HG02973 (cell line): Measurements from ENCODE around the gene SIRPG.
"Not testable (repeated sequence)": the region's sequence is repeated elsewhere in the genome, so short reads cannot be mapped to it uniquely, and the experiment has no call there.

Experiments
- ATAC-seq: cut with Tn5 transposase; IDR thresholded peaks from one replicate; pipeline ENCODE4 v1.9.1; 2021; ENCODE audit warnings: moderate library complexity; ENCODE audit not compliant: unreplicated experiment

The SIRPG gene

DNA sequence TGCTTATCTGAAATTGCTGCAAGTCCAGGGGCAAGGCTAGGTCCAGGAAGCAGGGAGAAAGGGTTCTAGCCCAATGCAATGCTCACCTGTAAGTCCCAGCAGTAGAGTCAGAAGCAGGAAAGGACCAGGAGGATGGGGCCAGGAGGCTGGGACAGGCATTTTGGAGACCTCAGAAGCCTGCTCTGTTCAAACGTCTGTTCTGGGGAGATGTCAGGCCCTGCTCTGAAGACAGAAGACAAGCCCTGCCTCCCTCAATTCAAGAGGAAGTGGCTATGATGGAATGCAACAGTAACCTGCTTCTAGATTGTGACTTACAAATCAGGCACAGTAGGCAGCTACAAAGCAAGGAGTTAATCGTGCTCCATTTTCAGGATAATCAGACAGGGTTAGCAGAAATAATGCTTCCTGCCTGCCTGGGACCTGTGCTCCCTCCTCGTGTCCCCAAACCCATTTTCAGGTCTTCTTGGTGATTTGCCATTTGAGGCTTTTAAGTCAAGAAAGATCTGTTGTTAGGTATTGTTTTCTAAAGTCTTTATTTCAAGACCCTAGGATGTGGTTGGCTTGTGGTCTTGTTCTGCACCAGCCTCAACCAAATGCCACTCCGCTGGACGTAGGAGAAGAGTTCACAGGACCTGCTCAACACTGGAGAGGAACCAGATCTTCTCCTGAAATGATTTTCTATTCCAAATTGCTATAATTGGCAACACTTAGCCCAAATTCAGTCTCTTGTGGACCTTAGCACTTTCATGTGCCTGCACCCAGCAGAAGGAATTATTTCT is at the start of gene SIRPG:
Gene SIRPG (minus strand): TSS at position 224 of the 779 bp plus-strand sequence. CDS start 65 bp downstream, at position 159.
- ATAC-seq: no peak

DNA sequence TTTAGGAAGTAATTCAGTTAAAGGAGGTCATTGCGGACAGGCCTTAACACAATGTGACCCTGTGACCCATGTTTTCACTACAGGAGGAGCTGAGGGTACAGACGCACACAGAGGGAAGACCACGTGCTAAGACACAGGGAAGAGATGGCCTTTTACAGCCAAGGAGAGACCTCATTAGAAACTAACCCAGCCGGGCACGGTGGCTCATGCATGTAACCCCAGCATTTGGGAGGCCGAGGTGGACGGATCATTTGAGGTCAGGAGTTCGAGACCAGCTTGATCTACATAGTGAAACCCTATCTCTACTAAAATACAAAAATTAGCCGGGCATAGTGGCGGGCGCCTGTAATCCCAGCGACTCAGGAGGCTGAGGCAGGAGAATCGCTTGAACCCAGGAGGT is 49.3 kb upstream of the SIRPG start:
- not testable (repeated sequence) for ATAC-seq

DNA sequence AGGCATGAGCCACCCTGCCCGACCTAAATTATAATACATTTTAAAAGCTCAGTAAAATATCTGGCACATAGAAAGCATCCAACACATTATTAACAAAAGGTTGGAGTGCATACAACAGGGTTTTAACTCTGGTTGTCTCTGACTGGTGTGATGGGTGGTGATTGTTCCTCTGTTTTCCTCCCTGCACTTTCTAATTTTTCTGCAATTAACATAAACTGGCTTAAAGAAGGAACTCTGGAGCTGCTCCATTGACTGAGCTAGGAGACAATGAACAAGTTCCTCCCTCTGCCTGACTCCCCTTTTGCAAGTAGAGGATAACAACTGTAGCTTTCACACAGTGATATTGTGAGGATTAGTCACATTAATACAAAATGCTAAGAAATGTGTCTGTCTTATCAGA is 48.5 kb upstream of the SIRPG start:
- ATAC-seq: no peak

DNA sequence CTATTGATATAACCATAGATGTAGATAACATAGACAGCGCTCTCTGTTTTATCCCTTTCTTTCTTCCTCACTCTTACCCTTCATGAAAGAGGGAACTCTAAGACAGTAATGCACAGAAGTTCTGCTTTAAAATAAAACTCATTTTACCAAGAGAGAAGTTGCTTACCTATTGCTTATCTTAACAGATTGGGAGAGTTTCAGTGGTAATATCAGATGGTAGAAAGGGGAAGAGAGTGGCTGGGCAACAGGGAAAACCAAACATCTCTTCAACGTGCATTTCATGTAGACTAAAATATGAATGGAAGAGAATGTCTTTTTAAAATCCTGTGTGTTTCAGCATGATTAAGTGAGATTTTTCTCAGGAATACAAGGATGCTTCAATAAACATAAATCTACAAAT is 45.3 kb upstream of the SIRPG start:
- no peak for ATAC-seq

DNA sequence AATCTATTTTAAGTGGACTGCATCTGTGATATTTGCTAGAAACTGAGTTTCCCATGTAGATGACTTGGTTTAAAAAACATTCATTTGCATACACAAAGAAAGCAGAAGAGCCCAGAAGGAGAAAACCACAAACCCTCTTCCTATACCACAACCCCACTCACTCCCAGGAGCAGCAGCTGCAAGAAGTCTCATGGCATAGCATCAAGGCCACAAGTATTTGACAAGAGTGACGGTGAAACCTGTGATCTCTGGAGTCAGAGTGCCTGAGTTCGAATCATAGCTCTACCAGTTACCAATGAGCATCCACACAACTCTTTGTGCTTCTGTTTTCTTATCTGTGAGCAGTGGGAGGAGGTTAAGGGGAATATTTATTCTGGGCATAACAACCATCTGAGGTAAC is 44.7 kb upstream of the SIRPG start:
- ATAC-seq: no peak

DNA sequence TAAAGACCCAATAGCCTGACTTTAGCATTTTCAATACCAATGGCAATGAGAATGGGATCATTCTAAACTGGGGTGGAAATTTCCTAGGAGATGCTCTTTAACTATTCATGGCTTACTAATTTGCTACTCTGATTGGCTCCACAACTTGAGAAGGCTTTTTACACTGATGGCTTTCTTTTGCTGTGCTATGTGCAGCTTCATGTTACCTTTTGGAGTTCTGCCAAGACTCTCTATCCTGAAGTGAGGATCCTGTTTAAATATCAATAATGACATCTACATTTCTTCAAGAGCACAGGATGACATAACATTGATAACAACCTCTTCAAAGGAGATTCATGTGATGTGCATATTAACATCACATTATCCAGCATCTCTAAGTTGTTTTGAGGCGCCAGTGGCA is 43.4 kb upstream of the SIRPG start:
- ATAC-seq: no peak

DNA sequence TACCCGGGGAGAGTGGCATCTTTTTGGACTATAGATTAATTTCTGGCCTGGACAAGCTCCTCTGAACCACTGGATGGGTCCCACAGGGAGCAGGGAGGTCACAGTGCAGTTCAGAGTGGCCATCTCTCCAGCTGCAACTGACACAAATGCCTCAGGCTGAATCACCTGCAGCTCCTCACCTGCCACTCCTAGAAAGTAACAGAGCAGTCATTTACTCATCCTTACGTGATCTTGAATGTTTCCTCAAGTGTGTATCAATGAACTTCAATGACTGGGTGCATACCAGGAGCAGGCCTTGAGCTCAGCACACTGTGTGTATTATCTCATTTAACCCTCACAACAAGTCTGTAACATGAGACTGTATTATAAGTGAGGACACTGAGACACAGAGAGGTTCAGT is 40.0 kb upstream of the SIRPG start:
- ATAC-seq: no peak

DNA sequence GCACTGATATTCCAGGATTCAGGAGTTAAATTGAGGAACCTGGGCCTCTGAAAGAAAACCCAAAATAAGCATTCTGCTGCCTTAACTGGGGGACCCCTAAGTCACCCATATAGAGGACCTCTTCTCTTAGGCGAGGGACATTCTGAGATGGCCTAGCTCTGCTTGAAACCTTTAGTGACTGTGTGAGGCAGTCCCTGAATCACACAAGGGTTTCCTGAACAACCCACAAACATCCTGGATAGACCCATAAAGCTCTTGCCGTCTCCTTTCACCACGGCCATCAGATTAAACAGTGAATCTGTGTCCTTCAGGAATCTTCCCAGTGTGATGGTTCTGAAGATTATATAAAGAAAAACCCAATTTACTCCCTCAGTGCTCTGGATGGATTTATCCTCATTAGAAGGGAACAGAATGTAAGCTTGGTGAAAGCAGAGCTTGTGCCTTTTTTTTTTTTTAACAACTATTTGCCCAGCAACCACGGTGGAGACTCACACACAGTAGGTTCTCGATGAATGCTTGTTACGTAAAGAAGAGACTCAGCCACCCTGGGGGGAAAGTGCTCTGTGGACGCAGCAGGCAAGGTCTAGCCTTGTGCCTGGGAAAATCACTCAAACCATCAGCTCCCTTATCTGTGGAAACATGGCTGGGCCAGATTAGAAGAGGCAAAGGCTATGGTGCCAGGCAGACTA is 39.1 kb upstream of the SIRPG start:
- ATAC-seq: no peak

DNA sequence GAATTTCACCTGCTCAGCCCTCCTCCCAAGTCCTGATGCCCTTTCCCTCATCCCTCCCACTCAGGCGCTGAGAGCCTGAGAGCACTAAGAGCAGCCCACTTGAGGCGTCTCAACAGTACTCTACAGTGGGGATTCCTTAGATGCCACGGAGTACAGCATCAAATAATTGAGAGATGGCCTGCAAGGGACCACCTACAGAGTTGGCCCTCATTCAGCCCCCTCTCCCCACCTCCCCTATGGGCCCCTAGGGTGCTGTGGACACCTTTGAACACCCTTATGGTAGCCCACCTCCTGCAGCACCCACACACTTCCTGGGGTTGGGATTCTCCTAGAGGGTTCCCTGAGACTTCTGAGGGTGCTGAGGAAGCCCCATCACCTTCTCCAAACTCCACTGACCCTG is 37.1 kb upstream of the SIRPG start:
- no peak for ATAC-seq

DNA sequence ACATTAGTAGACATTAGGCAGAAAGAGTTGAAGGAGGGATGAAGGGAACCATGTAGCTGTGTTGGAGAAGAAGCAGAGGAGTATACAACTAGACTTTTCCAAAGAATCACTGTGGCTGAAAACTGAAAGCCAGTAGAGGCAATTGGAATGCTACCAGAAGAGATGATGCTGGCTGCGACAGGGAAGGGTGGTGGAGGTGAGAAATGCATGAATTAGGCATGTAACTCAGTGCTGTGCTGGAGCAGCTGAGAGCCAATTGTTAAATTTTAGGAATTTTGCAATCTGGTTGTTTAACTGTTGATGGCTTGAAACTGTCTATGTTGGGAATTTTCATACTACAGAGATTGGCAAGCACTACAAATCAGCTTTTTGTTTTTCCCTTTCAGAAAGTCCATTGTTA is 35.8 kb upstream of the SIRPG start:
- no peak for ATAC-seq

DNA sequence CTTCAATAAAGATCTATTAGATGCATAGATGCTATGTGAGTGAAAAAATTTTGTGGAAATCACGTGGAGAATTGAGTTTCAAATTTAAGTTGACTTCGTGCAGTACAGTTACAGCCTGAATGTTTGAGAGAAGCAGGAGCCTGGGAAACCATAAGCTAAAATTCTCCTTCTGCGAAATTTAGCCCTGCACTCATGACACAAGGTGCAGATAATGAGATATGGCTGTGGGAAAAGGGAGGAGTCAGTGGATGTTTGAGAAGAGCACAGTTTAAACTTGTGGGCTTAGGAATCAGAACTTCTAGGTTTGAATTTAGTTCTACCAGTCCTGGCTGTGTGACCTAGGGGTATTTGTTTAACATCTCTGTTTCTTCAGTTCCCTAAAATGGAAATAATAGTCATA is 32.1 kb upstream of the SIRPG start:
- no peak for ATAC-seq

DNA sequence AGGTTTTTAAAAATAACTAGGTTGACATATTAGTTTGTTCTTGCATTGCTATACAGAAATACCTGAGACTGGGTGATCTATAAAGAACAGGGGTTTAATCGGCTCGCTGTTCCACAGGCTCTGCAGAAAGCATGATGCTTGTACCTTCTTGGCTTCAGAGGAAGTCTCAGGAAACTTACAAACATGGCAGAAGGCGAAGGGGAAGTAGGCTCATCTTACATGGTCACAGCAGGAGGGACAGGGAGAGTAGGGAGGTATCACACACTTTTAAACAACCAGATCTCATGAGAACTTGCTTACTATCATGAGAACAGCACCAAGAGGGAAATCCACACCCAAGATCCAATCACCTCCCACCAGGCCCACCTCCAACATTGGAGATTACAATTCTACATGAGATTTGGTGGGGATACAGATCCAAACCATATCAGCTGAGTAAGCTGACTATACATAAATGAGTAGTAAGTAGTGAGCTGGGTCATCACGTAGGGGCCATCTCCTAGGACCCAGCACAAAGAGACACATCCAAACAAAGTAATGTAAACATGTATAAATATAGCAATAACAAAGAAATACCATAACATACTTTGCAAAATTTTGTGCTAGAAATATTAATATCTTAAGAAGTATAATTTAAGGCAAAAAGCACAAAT is 31.4 kb upstream of the SIRPG start:
- no peak for ATAC-seq

DNA sequence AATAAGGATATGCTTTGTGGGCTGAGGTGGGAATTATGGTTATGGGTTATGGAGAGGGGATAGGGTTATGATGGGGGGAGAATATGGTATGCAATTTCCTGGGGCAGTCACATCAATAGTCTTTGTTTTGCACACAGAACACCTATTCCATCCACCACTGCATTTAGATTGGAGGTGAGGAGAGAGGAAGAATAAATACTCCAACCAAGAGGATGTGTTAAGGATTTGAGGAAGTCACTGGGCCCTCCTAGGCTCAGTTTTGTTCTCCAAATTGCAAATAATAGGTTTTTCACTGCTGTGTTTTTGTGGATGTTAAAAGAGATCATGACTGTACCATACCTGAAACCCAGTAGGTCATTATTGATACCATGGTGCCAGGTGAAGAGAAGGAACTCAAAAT is 29.5 kb upstream of the SIRPG start:
- no peak for ATAC-seq

DNA sequence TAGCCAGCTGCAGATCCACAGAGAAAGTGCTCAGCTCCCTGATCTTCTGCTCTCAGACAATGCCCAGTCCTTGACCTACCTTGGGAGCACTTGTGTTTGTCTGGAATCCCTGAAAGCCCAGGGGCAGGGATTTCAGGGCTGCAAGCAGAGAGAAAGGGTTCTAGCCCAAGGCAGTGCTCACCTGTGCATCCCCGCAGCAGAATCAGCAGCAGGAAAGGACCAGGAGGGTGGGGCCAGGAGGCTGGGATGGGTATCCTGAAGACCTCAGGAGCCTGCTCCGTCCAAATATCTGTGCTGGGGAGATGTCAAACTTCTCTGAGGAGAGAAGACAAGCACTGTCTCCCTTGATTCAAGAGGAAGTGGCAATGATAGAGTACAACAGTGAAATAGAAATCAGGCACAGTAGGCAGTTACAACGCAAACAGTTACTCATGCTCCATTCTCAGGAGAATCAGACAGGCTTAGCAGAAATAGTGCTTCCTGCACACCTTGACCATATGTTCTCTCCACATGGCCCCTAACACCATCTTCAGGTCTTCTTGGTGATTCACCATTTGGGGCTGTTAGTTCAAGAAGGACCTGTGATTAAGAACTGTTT is 28.7 kb upstream of the SIRPG start:
- no peak for ATAC-seq

DNA sequence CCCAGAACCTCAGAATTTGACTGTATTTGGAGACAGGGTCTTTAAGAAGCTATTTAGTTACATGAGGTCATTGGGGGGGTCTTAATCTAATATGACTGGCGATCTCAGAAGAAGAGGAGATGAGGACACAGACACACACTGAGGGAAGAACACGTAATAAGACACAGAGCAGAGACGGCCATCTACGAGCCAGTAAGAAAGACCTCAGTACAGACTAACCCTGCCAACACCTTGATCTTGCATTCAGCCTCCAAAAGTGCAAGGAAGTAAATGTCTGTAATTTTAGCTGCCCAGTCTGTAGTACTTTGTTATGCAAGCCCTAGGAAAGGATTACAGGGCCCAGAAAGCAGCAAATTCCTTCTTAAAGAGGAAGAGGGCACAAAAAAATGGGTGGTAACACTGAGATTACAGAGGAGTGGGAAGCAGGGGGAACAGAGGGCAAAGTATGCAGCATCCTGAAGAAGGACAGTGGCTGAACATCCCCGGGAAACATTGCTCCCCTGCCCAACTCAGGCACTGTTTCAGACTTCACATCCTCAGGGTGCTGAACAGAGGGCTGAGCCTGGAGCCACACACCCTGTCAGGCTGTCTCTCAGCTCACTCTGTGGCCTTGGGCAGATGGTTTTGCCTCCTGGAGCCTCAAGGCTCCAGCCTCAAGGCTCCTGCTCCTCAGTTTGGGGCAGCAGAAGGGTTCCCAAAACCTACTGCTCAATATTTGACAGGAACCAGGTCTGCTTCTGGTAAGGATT is 27.9 kb upstream of the SIRPG start:
- no peak for ATAC-seq

DNA sequence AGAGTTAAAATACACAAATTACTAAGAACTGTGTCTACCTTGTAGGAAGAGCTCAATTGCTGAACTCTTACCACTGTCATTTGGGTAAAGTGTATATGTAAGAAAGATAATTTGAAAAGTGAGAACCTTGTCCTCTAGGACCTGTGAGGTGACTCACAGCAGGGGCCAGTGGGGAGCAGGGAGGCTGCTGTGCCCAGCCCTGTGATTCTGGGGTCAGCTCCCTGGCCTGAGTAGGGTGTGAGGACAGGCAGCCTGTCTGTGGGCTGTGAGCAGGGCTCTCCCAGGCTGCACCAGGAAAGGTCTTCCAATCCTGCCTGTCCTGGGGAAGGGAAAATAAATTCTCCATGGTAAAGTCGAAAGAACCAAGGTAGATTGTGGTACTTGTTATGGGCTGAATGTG is 27.3 kb upstream of the SIRPG start:
- no peak for ATAC-seq

DNA sequence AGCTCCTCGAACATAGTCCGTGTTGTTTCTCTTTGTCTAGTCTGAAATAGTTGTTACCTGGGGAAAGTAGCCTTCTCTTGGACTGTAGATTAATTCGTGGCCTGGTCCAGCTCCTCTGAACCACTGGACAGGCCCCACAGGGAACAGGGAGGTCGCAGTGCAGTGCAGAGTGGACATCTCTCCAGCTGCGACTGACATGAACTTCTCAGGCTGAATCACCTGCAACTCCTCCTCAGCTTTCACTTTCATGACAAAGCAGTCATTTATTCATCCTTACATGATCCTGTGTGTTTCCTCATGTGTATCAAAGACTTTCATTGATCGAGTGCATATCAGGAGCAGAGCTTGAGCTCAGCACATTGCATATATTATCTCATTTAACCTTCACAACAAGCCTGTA is 19.1 kb upstream of the SIRPG start:
- ATAC-seq: no peak

DNA sequence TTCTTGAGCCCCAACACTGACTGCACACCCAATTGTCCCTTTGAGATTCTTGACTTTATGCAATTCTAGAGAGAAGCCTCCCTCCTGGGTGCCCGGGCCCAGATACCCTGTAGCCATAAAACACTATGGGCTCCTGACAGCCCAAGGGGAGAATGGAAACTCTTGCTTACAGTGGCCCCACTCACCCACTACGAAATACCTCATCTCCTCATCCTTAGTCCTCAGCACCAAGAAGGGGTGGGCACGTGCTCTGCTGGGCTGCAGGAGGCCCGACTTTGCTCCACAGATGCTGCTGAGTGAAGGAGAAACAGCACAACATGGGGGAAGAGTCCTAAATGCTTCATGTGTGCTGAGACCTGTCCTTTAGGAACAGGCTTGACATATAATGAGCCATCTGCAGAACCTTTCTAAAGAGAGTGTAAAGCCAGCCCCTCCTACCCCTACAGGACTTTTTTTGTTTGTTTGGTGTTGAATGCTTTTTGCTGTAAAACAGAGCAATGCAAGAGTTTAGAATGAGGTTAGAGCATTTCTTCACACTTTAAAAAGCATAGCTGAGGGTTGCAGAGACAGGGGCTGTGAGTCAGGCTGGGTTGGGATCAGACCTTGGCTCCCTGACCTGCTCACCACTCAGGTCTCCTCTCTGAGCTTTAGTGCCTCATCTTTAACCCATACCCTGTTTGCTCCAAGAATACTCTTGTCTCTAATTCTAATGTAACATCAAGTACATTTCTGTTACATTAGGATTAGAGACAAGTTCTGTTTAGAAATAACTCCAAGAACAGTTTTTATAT is 17.6 kb upstream of the SIRPG start:
- no peak for ATAC-seq

DNA sequence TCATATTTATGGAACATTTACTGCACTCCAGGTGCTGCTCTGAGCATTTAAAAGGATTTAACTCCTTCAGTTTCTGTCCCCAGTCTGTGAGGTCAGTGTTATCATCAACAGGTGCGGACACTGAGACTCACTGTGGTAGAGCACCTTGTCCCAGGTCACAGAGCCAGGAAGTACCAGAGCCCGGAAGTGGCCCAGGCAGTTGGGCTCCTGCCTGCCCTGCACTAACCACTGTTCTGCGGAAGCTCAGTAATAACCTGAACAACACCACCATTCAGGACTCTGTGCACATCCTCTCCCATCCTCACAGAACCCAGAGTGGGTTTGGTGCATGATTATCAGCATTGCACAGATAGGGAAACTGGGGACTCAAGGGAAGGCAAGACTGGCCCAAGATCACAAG is 16.8 kb upstream of the SIRPG start:
- ATAC-seq: no peak

DNA sequence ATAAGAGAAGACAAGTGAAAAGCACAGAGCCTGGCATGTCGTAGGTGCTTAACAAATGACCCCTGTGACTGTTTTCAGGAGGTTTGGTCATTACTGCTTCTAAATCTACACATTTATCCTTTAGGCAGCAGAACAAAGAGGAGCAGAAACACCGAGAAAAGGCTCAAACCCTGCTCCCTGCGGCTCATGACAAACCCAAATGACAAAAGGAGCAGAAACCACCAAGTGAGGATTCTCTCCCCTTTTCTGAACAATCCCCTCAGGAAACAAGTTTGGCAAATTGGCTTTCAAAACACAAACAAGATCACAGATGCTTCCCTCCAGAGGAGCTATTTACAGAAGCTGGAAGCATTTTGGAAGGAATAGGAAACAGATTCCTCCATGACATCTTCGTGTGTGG is 15.8 kb upstream of the SIRPG start:
- no peak for ATAC-seq
